Endothelial cell of umbilical vein (primary cell): ENCODE measurements around the gene MKLN1.

Experiments used
- CTCF ChIP-seq, 2 donors: IDR thresholded peaks; 1 replicate in 1 of 2; 2 replicates in 1 of 2; pipeline ENCODE4 v1.5.1; 2011; ENCODE audit warnings: low read length in 2 of 2, mild to moderate bottlenecking in 2 of 2, moderate library complexity in 2 of 2, control low read depth in 1 of 2, inconsistent platforms in 1 of 2, low read depth in 1 of 2; ENCODE audit not compliant: insufficient read depth in 1 of 2; ENCODE audit errors: extremely low read depth in 1 of 2
- EZH2 ChIP-seq: IDR thresholded peaks from 2 replicates; pipeline ENCODE4 v1.6.1; 2012; ENCODE audit warnings: borderline replicate concordance, low read depth, mild to moderate bottlenecking, moderate library complexity, low read length, inconsistent platforms; ENCODE audit not compliant: severe bottlenecking
- FOS ChIP-seq: IDR thresholded peaks from 2 replicates; pipeline ENCODE4 v1.6.1; 2011; ENCODE audit warnings: mild to moderate bottlenecking, low read length, moderate library complexity, borderline replicate concordance; ENCODE audit not compliant: insufficient read depth
- JUN ChIP-seq: IDR thresholded peaks from 2 replicates; pipeline ENCODE4 v1.6.1; 2011; ENCODE audit warnings: borderline replicate concordance, low read depth; ENCODE audit not compliant: insufficient read length, insufficient read depth
- MAX ChIP-seq: IDR thresholded peaks from 2 replicates; pipeline ENCODE4 v1.6.1; 2011; ENCODE audit not compliant: insufficient read depth, insufficient read length
- MYC ChIP-seq: IDR thresholded peaks from one replicate; pipeline ENCODE4 v1.6.1; 2011; ENCODE audit warnings: mild to moderate bottlenecking, low read depth, low read length
- POLR2A ChIP-seq: IDR thresholded peaks from 2 replicates; pipeline ENCODE4 v1.6.1; 2012; ENCODE audit warnings: low read depth, mild to moderate bottlenecking, control low read depth, low read length
- POLR2AphosphoS5 ChIP-seq: IDR thresholded peaks from 2 replicates; pipeline ENCODE4 v1.6.1; 2012; ENCODE audit warnings: low read depth, mild to moderate bottlenecking, control low read depth, low read length, moderate library complexity; ENCODE audit not compliant: insufficient read depth

- TF ChIP-seq POLR2A (no peak), POLR2AphosphoS5 (no peak), CTCF (IDR thresholded peaks at IDR 0.05; ENCODE audit: extremely low read depth in 1 of 2, insufficient read depth in 1 of 2, low read depth in 1 of 2, low read length in 2 of 2) (no peak), MAX (no peak), FOS (no peak), JUN (no peak), EZH2 (no peak), MYC (no peak)
Measured at GRCh38 chr7:131497454-131497853, 169.8 kb downstream of the MKLN1 start.
